ENCODE data around the gene TRIOBP. TPM values are rescaled to one million over a fixed set of nuclear protein-coding genes. Genes with fewer than 3 reads are reported as not detected.
A peak's percentile ranks its signal among the peaks of the same experiment; 100 is the strongest.

TRIOBP gene
- total and polyA plus RNA-seq, 2 of the 13 experiments (the other 11 are each of a cell fraction or from before 2014, with no cell fraction given): 6.1 to 15.4 TPM

DNA sequence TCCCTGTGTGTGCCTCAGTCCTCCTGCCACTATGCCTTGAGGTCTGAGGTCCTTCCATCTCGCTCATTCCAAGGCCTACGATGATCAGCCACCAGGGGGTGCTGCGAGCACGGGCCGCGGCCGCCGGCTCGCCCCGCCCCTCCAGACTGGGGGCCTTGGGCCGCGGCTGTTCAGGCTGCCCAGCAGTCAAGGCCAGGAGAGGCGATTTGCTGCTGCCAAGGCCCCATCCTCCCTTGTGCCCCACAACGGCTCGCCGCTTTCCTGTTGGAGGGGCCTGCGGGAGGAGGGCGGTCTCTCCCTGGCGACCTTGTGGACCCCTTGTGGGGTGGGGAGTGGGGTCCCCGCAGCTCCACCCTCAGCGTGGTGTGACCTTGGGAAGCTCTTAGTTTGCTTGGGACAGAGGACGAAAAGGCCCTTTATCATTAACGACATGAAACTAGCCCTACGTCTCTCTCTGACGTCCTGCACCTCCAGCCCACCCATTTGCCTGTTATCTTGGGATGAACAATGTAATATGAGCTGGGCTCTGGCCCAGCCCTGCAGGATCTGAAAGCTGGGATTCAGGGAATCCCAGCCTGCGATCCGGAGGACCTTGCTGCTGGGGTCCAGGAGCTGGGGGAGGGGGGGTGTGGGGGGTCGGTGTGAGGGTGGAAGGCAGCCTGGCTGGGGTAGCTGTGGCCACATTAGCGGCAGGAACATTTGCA lies 121.0 kb downstream of the TRIOBP start (continued):
- TF ChIP-seq, protein P1, sequence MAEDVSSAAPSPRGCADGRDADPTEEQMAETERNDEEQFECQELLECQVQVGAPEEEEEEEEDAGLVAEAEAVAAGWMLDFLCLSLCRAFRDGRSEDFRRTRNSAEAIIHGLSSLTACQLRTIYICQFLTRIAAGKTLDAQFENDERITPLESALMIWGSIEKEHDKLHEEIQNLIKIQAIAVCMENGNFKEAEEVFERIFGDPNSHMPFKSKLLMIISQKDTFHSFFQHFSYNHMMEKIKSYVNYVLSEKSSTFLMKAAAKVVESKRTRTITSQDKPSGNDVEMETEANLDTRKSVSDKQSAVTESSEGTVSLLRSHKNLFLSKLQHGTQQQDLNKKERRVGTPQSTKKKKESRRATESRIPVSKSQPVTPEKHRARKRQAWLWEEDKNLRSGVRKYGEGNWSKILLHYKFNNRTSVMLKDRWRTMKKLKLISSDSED (CRISPR knock-in tag; IDR thresholded peaks at IDR 0.05): no peak
- TF ChIP-seq HNF1B (CRISPR knock-in tag; IDR thresholded peaks at IDR 0.05): peak; percentile 95
- TF ChIP-seq NR2F1 (CRISPR knock-in tag; IDR thresholded peaks at IDR 0.05): peak in 1 of 2 experiments; percentile 62; a peak in 1 of 4 replicates
- TF ChIP-seq SMYD3 (CRISPR knock-in tag; IDR thresholded peaks at IDR 0.05): no peak
- peak; percentile 68 for TF ChIP-seq NCOA2 (CRISPR knock-in tag; IDR thresholded peaks at IDR 0.05)
- TF ChIP-seq MED1 (CRISPR knock-in tag; IDR thresholded peaks at IDR 0.05): peak; percentile 74
- TF ChIP-seq ZNF564 (CRISPR knock-in tag; IDR thresholded peaks at IDR 0.05): no peak
- peak; percentile 76; the same call in 1 of the 2 replicates for TF ChIP-seq ZFP90 (CRISPR knock-in tag; IDR thresholded peaks at IDR 0.05; ENCODE audit: borderline replicate concordance)
- TF ChIP-seq ESRRA (CRISPR knock-in tag; IDR thresholded peaks at IDR 0.05; ENCODE audit: low read depth): peak; percentile 77; the same call in 1 of the 2 replicates
- TF ChIP-seq, protein P2, sequence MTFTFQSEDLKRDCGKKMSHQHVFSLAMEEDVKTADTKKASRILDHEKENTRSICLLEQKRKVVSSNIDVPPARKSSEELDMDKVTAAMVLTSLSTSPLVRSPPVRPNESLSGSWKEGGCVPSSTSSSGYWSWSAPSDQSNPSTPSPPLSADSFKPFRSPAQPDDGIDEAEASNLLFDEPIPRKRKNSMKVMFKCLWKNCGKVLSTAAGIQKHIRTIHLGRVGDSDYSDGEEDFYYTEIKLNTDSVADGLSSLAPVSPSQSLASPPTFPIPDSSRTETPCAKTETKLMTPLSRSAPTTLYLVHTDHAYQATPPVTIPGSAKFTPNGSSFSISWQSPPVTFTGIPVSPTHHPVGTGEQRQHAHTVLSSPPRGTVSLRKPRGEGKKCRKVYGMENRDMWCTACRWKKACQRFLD (CRISPR knock-in tag; IDR thresholded peaks at IDR 0.05; ENCODE audit: borderline replicate concordance): no peak
- peak; percentile 61; the same call in 1 of the 2 replicates for TF ChIP-seq HNF4G (IDR thresholded peaks at IDR 0.05; ENCODE audit: borderline replicate concordance, low read depth, low read length)
- TF ChIP-seq HNF4G (CRISPR knock-in tag; IDR thresholded peaks at IDR 0.05; ENCODE audit: borderline replicate concordance, low read depth): peak; percentile 81
- peak; percentile 67; the same call in 1 of the 2 replicates for TF ChIP-seq NFKBIZ (CRISPR knock-in tag; IDR thresholded peaks at IDR 0.05)
- peak; percentile 88 for TF ChIP-seq SALL2 (CRISPR knock-in tag; IDR thresholded peaks at IDR 0.05)
- no peak for TF ChIP-seq ZNF878 (CRISPR knock-in tag; IDR thresholded peaks at IDR 0.05)
- TF ChIP-seq MAF1 (CRISPR knock-in tag; IDR thresholded peaks at IDR 0.05; ENCODE audit: borderline replicate concordance): peak; percentile 51; the same call in 1 of the 2 replicates
- no peak for TF ChIP-seq MTF1 (CRISPR knock-in tag; IDR thresholded peaks at IDR 0.05)
- peak; percentile 92 for TF ChIP-seq HOXA3 (CRISPR knock-in tag; IDR thresholded peaks at IDR 0.05)
- TF ChIP-seq ZNF788 (CRISPR knock-in tag; IDR thresholded peaks at IDR 0.05; ENCODE audit: borderline replicate concordance): peak; percentile 78; the same call in 1 of the 2 replicates
- peak; percentile 56; the same call in 1 of the 2 replicates for TF ChIP-seq RELA (CRISPR knock-in tag; IDR thresholded peaks at IDR 0.05)
- TF ChIP-seq, protein P3, sequence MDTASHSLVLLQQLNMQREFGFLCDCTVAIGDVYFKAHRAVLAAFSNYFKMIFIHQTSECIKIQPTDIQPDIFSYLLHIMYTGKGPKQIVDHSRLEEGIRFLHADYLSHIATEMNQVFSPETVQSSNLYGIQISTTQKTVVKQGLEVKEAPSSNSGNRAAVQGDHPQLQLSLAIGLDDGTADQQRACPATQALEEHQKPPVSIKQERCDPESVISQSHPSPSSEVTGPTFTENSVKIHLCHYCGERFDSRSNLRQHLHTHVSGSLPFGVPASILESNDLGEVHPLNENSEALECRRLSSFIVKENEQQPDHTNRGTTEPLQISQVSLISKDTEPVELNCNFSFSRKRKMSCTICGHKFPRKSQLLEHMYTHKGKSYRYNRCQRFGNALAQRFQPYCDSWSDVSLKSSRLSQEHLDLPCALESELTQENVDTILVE (CRISPR knock-in tag; IDR thresholded peaks at IDR 0.05): peak; percentile 87
- no peak; the same call in 1 of the 2 replicates for TF ChIP-seq ZNF816 (CRISPR knock-in tag; IDR thresholded peaks at IDR 0.05; ENCODE audit: borderline replicate concordance)
- TF ChIP-seq SKI (IDR thresholded peaks at IDR 0.05; ENCODE audit: partially characterized antibody): peak; percentile 93
- TF ChIP-seq NFYB (CRISPR knock-in tag; IDR thresholded peaks at IDR 0.05): peak; percentile 42; the same call in 1 of the 2 replicates
- TF ChIP-seq ZNF232 (CRISPR knock-in tag; IDR thresholded peaks at IDR 0.05; ENCODE audit: borderline replicate concordance): peak; percentile 57; the same call in 1 of the 2 replicates
